Stimulated activated naive CD4-positive, alpha-beta T cell (primary cell): Measurements from ENCODE around the gene ARPC1B.
"Not testable (repeated sequence)": the region's sequence is repeated elsewhere in the genome, so short reads cannot be mapped to it uniquely, and the experiment has no call there.

Experiments
- DNase-seq, 6 experiments: peaks; one replicate each; lab custom pipeline; 2025; lab: John Stamatoyannopoulos, UW

The ARPC1B gene

GRCh38 chr7:99374111-99375064 lies at the start of gene ARPC1B:
Gene ARPC1B, plus strand, starts transcription at chr7:99374730. Its CDS starts 10,985 bp downstream, at chr7:99385715.
- DNase-seq = peak; percentile 68 to 82 (median 80)

- no peak for DNase-seq
These were observed 49.5 kb upstream of the ARPC1B start for GRCh38 chr7:99325001-99325493.

- DNase-seq = peak; percentile 80 to 95 (median 87)
These were observed 48.7 kb upstream of the ARPC1B start, which contains the start of gene ARPC1A for GRCh38 chr7:99325592-99326407. Gene ARPC1A, plus strand, starts transcription at chr7:99325898. Its CDS starts 7,456 bp downstream, at chr7:99333354.

- DNase-seq = no peak
These were observed 48.1 kb upstream of the ARPC1B start for GRCh38 chr7:99326408-99326782.

- not testable (repeated sequence) for DNase-seq
These were observed 44.1 kb upstream of the ARPC1B start for GRCh38 chr7:99330314-99330961.

GRCh38 chr7:99331002-99331401 lies 43.5 kb upstream of the ARPC1B start:
- DNase-seq = no peak

- DNase-seq = no peak
These were observed 34.9 kb upstream of the ARPC1B start for GRCh38 chr7:99339595-99339994.

GRCh38 chr7:99340659-99341058 lies 33.9 kb upstream of the ARPC1B start:
- DNase-seq = no peak

GRCh38 chr7:99344061-99344647 lies 30.4 kb upstream of the ARPC1B start:
- no peak for DNase-seq

GRCh38 chr7:99350641-99351040 lies 23.9 kb upstream of the ARPC1B start:
- DNase-seq = not testable (repeated sequence)

- no peak for DNase-seq
These were observed 22.3 kb upstream of the ARPC1B start for GRCh38 chr7:99352247-99352646.

- no peak for DNase-seq
These were observed 19.4 kb upstream of the ARPC1B start for GRCh38 chr7:99355098-99355497.

- no peak for DNase-seq
These were observed 16.6 kb upstream of the ARPC1B start for GRCh38 chr7:99357701-99358490.

GRCh38 chr7:99358521-99358920 lies 16.0 kb upstream of the ARPC1B start:
- not testable (repeated sequence) for DNase-seq

- DNase-seq = no peak
These were observed 14.9 kb upstream of the ARPC1B start for GRCh38 chr7:99359465-99360154.

GRCh38 chr7:99362801-99363200 lies 11.7 kb upstream of the ARPC1B start:
- DNase-seq = no peak

- DNase-seq = no peak
These were observed 11.2 kb upstream of the ARPC1B start for GRCh38 chr7:99363286-99363685.

- DNase-seq = peak; percentile 32 to 67 (median 60)
These were observed 9.0 kb upstream of the ARPC1B start for GRCh38 chr7:99365318-99366141.

- DNase-seq = no peak
These were observed 7.9 kb upstream of the ARPC1B start for GRCh38 chr7:99366646-99367045.
